ENCODE results near the gene GIGYF2.

The GIGYF2 gene

GRCh38 chr2:232728785-232729184 is 31.7 kb downstream of the GIGYF2 start:
- Histone ChIP-seq H3K27ac (no peak overlapping the region), H3K4me3 (no peak overlapping the region)
- DNase-seq (ENCODE audit: low spot score), result no peak
- TF ChIP-seq, protein P1, sequence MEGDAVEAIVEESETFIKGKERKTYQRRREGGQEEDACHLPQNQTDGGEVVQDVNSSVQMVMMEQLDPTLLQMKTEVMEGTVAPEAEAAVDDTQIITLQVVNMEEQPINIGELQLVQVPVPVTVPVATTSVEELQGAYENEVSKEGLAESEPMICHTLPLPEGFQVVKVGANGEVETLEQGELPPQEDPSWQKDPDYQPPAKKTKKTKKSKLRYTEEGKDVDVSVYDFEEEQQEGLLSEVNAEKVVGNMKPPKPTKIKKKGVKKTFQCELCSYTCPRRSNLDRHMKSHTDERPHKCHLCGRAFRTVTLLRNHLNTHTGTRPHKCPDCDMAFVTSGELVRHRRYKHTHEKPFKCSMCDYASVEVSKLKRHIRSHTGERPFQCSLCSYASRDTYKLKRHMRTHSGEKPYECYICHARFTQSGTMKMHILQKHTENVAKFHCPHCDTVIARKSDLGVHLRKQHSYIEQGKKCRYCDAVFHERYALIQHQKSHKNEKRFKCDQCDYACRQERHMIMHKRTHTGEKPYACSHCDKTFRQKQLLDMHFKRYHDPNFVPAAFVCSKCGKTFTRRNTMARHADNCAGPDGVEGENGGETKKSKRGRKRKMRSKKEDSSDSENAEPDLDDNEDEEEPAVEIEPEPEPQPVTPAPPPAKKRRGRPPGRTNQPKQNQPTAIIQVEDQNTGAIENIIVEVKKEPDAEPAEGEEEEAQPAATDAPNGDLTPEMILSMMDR (IDR thresholded peaks at IDR 0.05), result no peak

DNA sequence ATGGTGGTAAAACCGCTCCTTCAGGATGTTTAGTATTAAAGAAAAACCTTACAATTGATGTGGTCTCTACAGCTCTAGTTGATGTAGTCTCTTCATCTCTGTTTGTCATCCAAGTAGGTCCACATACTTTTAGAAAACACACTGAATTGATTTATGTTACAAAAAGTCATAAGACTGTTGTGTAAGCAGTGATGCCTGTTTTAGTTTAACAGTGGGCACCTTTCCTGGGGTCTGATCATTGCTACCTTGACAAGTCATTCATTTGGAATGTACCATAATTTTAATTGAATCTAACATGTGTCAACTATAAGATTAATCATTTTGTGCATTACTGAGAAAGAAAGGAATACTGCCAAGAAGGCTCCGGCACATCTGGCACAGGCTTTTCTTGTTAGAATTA is 34.3 kb downstream of the GIGYF2 start:
- no peak overlapping the region for H3K27ac ChIP-seq
- TF ChIP-seq, protein P1 (IDR thresholded peaks at IDR 0.05), result no peak
- DNase-seq (ENCODE audit: low spot score), result no peak

DNA sequence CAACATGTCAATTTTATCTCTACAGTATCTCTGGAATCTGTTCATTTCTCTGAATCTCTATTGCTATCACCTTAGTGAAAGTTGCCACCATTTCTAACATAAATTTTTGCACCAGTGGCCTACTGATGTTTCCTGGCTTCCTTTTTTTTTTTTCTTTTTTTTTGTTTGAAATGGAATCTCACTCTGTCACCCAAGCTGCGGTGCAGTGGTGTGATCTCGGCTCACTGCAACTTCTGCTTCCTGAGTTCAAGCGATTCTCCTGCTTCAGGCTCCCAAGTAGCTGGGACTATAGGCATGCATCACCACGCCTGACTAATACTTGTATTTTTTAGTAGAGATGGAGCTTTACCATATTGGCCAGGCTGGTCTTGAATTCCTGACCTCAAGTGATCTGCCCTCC is 44.2 kb downstream of the GIGYF2 start:
- H3K27ac ChIP-seq, result no peak overlapping the region
- H3K4me3 ChIP-seq, result no peak overlapping the region
- TF ChIP-seq, protein P1 (IDR thresholded peaks at IDR 0.05), result no peak
- DNase-seq (ENCODE audit: low spot score), result no peak

More for the DNA sequence above, 34.3 kb downstream of the GIGYF2 start:
- H3K4me3 ChIP-seq, result no peak overlapping the region

- TF ChIP-seq, protein P1 (IDR thresholded peaks at IDR 0.05), result no peak
- DNase-seq (ENCODE audit: low spot score), result no peak
- H3K27ac ChIP-seq, result no peak overlapping the region
- no peak overlapping the region for H3K4me3 ChIP-seq
These were observed 44.8 kb downstream of the GIGYF2 start for GRCh38 chr2:232741972-232742371.

GRCh38 chr2:232744963-232745362 is 47.8 kb downstream of the GIGYF2 start:
- Histone ChIP-seq H3K4me3 (no peak overlapping the region), H3K27ac (no peak overlapping the region)
- no peak for DNase-seq (ENCODE audit: low spot score)
- TF ChIP-seq, protein P1 (IDR thresholded peaks at IDR 0.05), result no peak

GRCh38 chr2:232748038-232748437 is 50.9 kb downstream of the GIGYF2 start:
- DNase-seq (ENCODE audit: low spot score), result no peak
- no peak overlapping the region for H3K4me3 ChIP-seq
- H3K27ac ChIP-seq, result no peak overlapping the region
- TF ChIP-seq, protein P1 (IDR thresholded peaks at IDR 0.05), result no peak

GRCh38 chr2:232749331-232749730 is 52.2 kb downstream of the GIGYF2 start:
- TF ChIP-seq, protein P1 (IDR thresholded peaks at IDR 0.05), result no peak
- H3K4me3 ChIP-seq, result no peak overlapping the region
- H3K27ac ChIP-seq, result no peak overlapping the region
- no peak for DNase-seq (ENCODE audit: low spot score)

Data from coronary artery (tissue), 2 donors.